HepG2 (cell line): ENCODE measurements around the gene CAPN11. TPM values are rescaled to one million over a fixed set of nuclear protein-coding genes. Genes with fewer than 3 reads are reported as not detected.

Experiments used
- BRCA1 ChIP-seq: sonication (generic); formaldehyde crosslinking; IDR thresholded peaks from 2 replicates; pipeline ENCODE4 v1.4.0; 2020; ENCODE audit warnings: missing genetic modification reagents
- CCAR2 ChIP-seq: fragments of 200-400 bp; formaldehyde crosslinking; optimal IDR thresholded peaks from 2 replicates; pipeline ENCODE3; 2018; ENCODE audit warnings: low read depth, mild to moderate bottlenecking, low read length, moderate library complexity
- FOSL1 ChIP-seq: sonication (generic); formaldehyde crosslinking; IDR thresholded peaks from 2 replicates; pipeline ENCODE4 v1.9.0; 2021; ENCODE audit warnings: missing genetic modification reagents, borderline replicate concordance
- HOXD1 ChIP-seq: sonication (generic); formaldehyde crosslinking; IDR thresholded peaks from 2 replicates; pipeline ENCODE4 v1.5.0; 2020; ENCODE audit warnings: missing genetic modification reagents
- KAT7 ChIP-seq: IDR thresholded peaks from 2 replicates; pipeline ENCODE4 v1.6.1; 2018; ENCODE audit warnings: borderline replicate concordance, missing compliant biosample characterization
- KDM6A ChIP-seq: IDR thresholded peaks from 2 replicates; pipeline ENCODE4 v1.6.1; 2016; ENCODE audit warnings: low read depth
- KLF15 ChIP-seq: sonication (generic); formaldehyde crosslinking; IDR thresholded peaks from 2 replicates; pipeline ENCODE4 v1.8.1; 2023; ENCODE audit warnings: borderline replicate concordance, mild to moderate bottlenecking, inconsistent platforms, missing genetic modification reagents, mixed read lengths
- KMT2A ChIP-seq: sonication (generic); formaldehyde crosslinking; IDR thresholded peaks from 2 replicates; pipeline ENCODE4 v1.4.0; 2020; ENCODE audit warnings: missing genetic modification reagents
- PAF1 ChIP-seq: IDR thresholded peaks from 2 replicates; pipeline ENCODE4 v1.6.1; 2016; ENCODE audit warnings: missing genetic modification reagents, missing compliant biosample characterization
- PLRG1 ChIP-seq: fragments of 450-650 bp; conservative IDR thresholded peaks from 2 replicates; pipeline ENCODE4 v1.6.1; 2016
- RORA ChIP-seq: sonication (generic); formaldehyde crosslinking; IDR thresholded peaks from 2 replicates; pipeline ENCODE4 v1.5.0; 2020; ENCODE audit warnings: mild to moderate bottlenecking, missing genetic modification reagents, moderate library complexity
- SALL1 ChIP-seq: sonication (generic); formaldehyde crosslinking; IDR thresholded peaks from 2 replicates; pipeline ENCODE4 v1.8.0; 2022; ENCODE audit warnings: mild to moderate bottlenecking, missing genetic modification reagents
- SIX4 ChIP-seq: sonication (generic); formaldehyde crosslinking; IDR thresholded peaks from 2 replicates; pipeline ENCODE4 v1.4.0; 2020; ENCODE audit warnings: missing genetic modification reagents
- SKI ChIP-seq: fragments of 450-650 bp; IDR thresholded peaks from one replicate; pipeline ENCODE4 v1.6.1; 2018; ENCODE audit warnings: mild to moderate bottlenecking; ENCODE audit not compliant: partially characterized antibody
- ZFP36L1 ChIP-seq: sonication (generic); formaldehyde crosslinking; IDR thresholded peaks from 2 replicates; pipeline ENCODE4 v1.8.0; 2022; ENCODE audit warnings: mild to moderate bottlenecking, missing genetic modification reagents, moderate library complexity
- ZKSCAN1 ChIP-seq: fragments of 150-350 bp; IDR thresholded peaks from 2 replicates; pipeline ENCODE4 v1.6.1; 2014; ENCODE audit warnings: low read length
- ZNF274 ChIP-seq: sonication (generic); formaldehyde crosslinking; IDR thresholded peaks from 2 replicates; pipeline ENCODE4 v1.5.1; 2020; ENCODE audit warnings: mild to moderate bottlenecking, missing genetic modification reagents
- ZNF317 ChIP-seq: sonication (generic); formaldehyde crosslinking; IDR thresholded peaks from 2 replicates; pipeline ENCODE4 v1.5.0; 2020; ENCODE audit warnings: mild to moderate bottlenecking, missing genetic modification reagents
- ZNF569 ChIP-seq: sonication (generic); formaldehyde crosslinking; IDR thresholded peaks from 2 replicates; pipeline ENCODE4 v1.5.0; 2020; ENCODE audit warnings: mild to moderate bottlenecking, missing genetic modification reagents, moderate library complexity, borderline replicate concordance
- ZNF720 ChIP-seq: sonication (generic); formaldehyde crosslinking; IDR thresholded peaks from 2 replicates; pipeline ENCODE4 v1.4.0; 2020; ENCODE audit warnings: missing genetic modification reagents
- polyA plus RNA-seq, 8 experiments: library from polyadenylated mRNA; depleted of rRNA in 3 of 8; stranded (reverse) in 7 of 8; unstranded in 1 of 8; fragments of >200 nt; fragmentation: Illumina TruSeq in 4 of 8; extraction: Trizol in 4 of 8; gene quantifications; 2 replicates each; pipeline versions ENCODE4 v1.2.1 to v1.2.3, GENCODE V29; 2011 to 2016; ENCODE audit warnings: low read depth in 4 of 8, missing spikeins in 1 of 8, mixed read lengths in 1 of 8; ENCODE audit not compliant: insufficient read depth in 1 of 8
- total RNA-seq, 5 experiments: library from RNA; depleted of rRNA; stranded (reverse); fragments of >200 nt; fragmentation: Illumina TruSeq; extraction: Trizol; gene quantifications; 2 replicates each; pipeline ENCODE4 v1.2.3, GENCODE V29; 2016; ENCODE audit warnings: low read depth in 1 of 5
- TF ChIP-seq, protein P1 (sequence below): sonication (generic); formaldehyde crosslinking; conservative IDR thresholded peaks from 2 replicates; pipeline ENCODE4 v1.8.0; 2022; ENCODE audit warnings: low read depth, missing genetic modification reagents
- TF ChIP-seq, protein P2 (sequence below): sonication (generic); formaldehyde crosslinking; IDR thresholded peaks from 2 replicates; pipeline ENCODE4 v1.4.0; 2020; ENCODE audit warnings: missing genetic modification reagents, borderline replicate concordance
- TF ChIP-seq, protein P3 (sequence below): sonication (generic); formaldehyde crosslinking; IDR thresholded peaks from 2 replicates; pipeline ENCODE4 v1.4.0; 2020; ENCODE audit warnings: missing genetic modification reagents, borderline replicate concordance
- TF ChIP-seq, protein P4 (sequence below): sonication (generic); formaldehyde crosslinking; IDR thresholded peaks from 2 replicates; pipeline ENCODE4 v1.5.0; 2020; ENCODE audit warnings: missing genetic modification reagents

CAPN11 gene
- total and polyA plus RNA-seq, 2 of the 13 experiments (the other 11 are each of a cell fraction or from before 2014, with no cell fraction given), result 0.07 to 0.11 TPM

GRCh38 chr6:44127186-44128019, 31.2 kb upstream of the CAPN11 start, which contains the start of the genes MRPL14 and TMEM63B (continued):
- TF ChIP-seq, protein P1, sequence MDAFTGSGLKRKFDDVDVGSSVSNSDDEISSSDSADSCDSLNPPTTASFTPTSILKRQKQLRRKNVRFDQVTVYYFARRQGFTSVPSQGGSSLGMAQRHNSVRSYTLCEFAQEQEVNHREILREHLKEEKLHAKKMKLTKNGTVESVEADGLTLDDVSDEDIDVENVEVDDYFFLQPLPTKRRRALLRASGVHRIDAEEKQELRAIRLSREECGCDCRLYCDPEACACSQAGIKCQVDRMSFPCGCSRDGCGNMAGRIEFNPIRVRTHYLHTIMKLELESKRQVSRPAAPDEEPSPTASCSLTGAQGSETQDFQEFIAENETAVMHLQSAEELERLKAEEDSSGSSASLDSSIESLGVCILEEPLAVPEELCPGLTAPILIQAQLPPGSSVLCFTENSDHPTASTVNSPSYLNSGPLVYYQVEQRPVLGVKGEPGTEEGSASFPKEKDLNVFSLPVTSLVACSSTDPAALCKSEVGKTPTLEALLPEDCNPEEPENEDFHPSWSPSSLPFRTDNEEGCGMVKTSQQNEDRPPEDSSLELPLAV, result no peak
- no peak for TF ChIP-seq ZNF720 (CRISPR knock-in tag)
- TF ChIP-seq KDM6A, result no peak
- TF ChIP-seq, protein P2, sequence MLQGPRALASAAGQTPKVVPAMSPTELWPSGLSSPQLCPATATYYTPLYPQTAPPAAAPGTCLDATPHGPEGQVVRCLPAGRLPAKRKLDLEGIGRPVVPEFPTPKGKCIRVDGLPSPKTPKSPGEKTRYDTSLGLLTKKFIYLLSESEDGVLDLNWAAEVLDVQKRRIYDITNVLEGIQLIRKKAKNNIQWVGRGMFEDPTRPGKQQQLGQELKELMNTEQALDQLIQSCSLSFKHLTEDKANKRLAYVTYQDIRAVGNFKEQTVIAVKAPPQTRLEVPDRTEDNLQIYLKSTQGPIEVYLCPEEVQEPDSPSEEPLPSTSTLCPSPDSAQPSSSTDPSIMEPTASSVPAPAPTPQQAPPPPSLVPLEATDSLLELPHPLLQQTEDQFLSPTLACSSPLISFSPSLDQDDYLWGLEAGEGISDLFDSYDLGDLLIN (CRISPR knock-in tag), result no peak
- TF ChIP-seq, protein P3, sequence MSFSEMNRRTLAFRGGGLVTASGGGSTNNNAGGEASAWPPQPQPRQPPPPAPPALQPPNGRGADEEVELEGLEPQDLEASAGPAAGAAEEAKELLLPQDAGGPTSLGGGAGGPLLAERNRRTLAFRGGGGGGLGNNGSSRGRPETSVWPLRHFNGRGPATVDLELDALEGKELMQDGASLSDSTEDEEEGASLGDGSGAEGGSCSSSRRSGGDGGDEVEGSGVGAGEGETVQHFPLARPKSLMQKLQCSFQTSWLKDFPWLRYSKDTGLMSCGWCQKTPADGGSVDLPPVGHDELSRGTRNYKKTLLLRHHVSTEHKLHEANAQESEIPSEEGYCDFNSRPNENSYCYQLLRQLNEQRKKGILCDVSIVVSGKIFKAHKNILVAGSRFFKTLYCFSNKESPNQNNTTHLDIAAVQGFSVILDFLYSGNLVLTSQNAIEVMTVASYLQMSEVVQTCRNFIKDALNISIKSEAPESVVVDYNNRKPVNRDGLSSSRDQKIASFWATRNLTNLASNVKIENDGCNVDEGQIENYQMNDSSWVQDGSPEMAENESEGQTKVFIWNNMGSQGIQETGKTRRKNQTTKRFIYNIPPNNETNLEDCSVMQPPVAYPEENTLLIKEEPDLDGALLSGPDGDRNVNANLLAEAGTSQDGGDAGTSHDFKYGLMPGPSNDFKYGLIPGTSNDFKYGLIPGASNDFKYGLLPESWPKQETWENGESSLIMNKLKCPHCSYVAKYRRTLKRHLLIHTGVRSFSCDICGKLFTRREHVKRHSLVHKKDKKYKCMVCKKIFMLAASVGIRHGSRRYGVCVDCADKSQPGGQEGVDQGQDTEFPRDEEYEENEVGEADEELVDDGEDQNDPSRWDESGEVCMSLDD, result 0 out of 2 replicates have a peak, but pooled peaks have one; percentile 38
- TF ChIP-seq ZKSCAN1, result no peak
- TF ChIP-seq SALL1 (CRISPR knock-in tag), result peak; percentile 63
- no peak for TF ChIP-seq KLF15 (CRISPR knock-in tag)
- TF ChIP-seq ZNF274, result 0 out of 2 replicates have a peak, but pooled peaks have one; percentile 23
- TF ChIP-seq, protein P4, sequence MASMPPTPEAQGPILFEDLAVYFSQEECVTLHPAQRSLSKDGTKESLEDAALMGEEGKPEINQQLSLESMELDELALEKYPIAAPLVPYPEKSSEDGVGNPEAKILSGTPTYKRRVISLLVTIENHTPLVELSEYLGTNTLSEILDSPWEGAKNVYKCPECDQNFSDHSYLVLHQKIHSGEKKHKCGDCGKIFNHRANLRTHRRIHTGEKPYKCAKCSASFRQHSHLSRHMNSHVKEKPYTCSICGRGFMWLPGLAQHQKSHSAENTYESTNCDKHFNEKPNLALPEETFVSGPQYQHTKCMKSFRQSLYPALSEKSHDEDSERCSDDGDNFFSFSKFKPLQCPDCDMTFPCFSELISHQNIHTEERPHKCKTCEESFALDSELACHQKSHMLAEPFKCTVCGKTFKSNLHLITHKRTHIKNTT (CRISPR knock-in tag), result no peak
- no peak for TF ChIP-seq PAF1 (CRISPR knock-in tag)
- no peak for TF ChIP-seq ZNF569 (CRISPR knock-in tag)
- no peak; the same call in 1 of the 2 replicates for TF ChIP-seq KMT2A (CRISPR knock-in tag)
- TF ChIP-seq HOXD1 (CRISPR knock-in tag), result no peak; the same call in 1 of the 2 replicates
- TF ChIP-seq BRCA1 (CRISPR knock-in tag), result no peak
- no peak for TF ChIP-seq ZFP36L1
- peak; percentile 31; the same call in 1 of the 2 replicates for TF ChIP-seq ZNF317
- no peak for TF ChIP-seq SKI
- no peak for TF ChIP-seq RORA (CRISPR knock-in tag)
- no peak for TF ChIP-seq FOSL1 (CRISPR knock-in tag)
- TF ChIP-seq CCAR2, result no peak
- TF ChIP-seq SIX4 (CRISPR knock-in tag), result no peak
- TF ChIP-seq KAT7 (CRISPR knock-in tag), result no peak
- no peak for TF ChIP-seq PLRG1
